K562 (cell line): ENCODE results near the gene MTMR4. TPM values are rescaled to one million over a fixed set of nuclear protein-coding genes. Genes with fewer than 3 reads are reported as not detected.

Experiments
- ATAC-seq: fragments of 200-7000 bp; cut with Tn5 transposase; 3 replicates; pipeline ENCODE4 v1.9.1; 2020; ENCODE audit warnings: moderate library complexity
- BruUV-seq: library from RNA; stranded (reverse); fragments of 400-500 nt; replicated peaks from 2 replicates; lab custom pipeline; 2021; lab: Mats Ljungman, UMichigan
- CTCF ChIA-PET: fragments of 300-600 bp; formaldehyde crosslinking; extraction: SDS; loops from one replicate; lab custom pipeline; 2021; ENCODE audit warnings: low intra/inter-chr PET ratio; lab: Yijun Ruan, JAX
- POLR2A ChIA-PET: fragments of 300-600, 350-650 bp; sonication (Branson Sonifier 250); formaldehyde crosslinking; extraction: SDS; loops from one replicate; lab custom pipeline; 2021; ENCODE audit warnings: antibody characterized with exemption, inconsistent platforms; lab: Yijun Ruan, JAX
- DNase-seq, 4 experiments: peaks; one replicate each; pipeline versions ENCODE4 v3.0.0 to v3.0.0-alpha.2; 2011 to 2018; ENCODE audit warnings: low spot score in 3 of 4, mixed read lengths in 3 of 4; ENCODE audit errors: extremely low read depth in 1 of 4
- FAIRE-seq: peaks from 2 replicates; lab custom pipeline; 2011; peaks lifted over from hg19 to GRCh38; lab: Jason Lieb, UNC
- H2AFZ ChIP-seq: 2 replicates; pipeline ENCODE4 v1.6.0; 2011; ENCODE audit warnings: low read depth, low read length, control low read depth, inconsistent platforms
- H3K27ac ChIP-seq: fragments of 200-600 bp; 3 replicates; pipeline ENCODE4 v1.8.0; 2011; ENCODE audit warnings: low read depth, mild to moderate bottlenecking, control low read depth, inconsistent platforms, low read length, moderate library complexity, mixed read lengths; ENCODE audit errors: extremely low read depth
- H3K27me3 ChIP-seq, 2 experiments: fragments of 300-600 bp in 1 of 2; 2 replicates in 1 of 2; 3 replicates in 1 of 2; pipeline versions ENCODE4 v1.6.0 to v1.8.0; 2011; ENCODE audit warnings: inconsistent platforms in 2 of 2, low read length in 2 of 2, mild to moderate bottlenecking in 1 of 2, mixed read lengths in 1 of 2, moderate library complexity in 1 of 2; ENCODE audit not compliant: control insufficient read depth in 2 of 2, insufficient read depth in 2 of 2
- H3K36me3 ChIP-seq: fragments of 300-600 bp; 3 replicates; pipeline ENCODE4 v1.8.0; 2011; ENCODE audit warnings: mild to moderate bottlenecking, low read length, inconsistent platforms; ENCODE audit not compliant: control insufficient read depth, insufficient read depth
- H3K4me1 ChIP-seq, 2 experiments: fragments of 200-600 bp in 1 of 2; replicated peaks in 1 of 2; 2 replicates in 1 of 2; 3 replicates in 1 of 2; pipeline versions ENCODE4 v1.5.1 to v1.8.0; 2011; ENCODE audit warnings: inconsistent platforms in 2 of 2, low read length in 2 of 2, mild to moderate bottlenecking in 1 of 2, mixed read lengths in 1 of 2, moderate library complexity in 1 of 2; ENCODE audit not compliant: control insufficient read depth in 2 of 2, insufficient read depth in 2 of 2
- H3K4me2 ChIP-seq: 2 replicates; pipeline ENCODE4 v1.6.1; 2011; ENCODE audit warnings: low read length, control low read depth, inconsistent platforms, mixed read lengths; ENCODE audit not compliant: insufficient read depth
- H3K4me3 ChIP-seq: fragments of 200-600 bp; sonication (generic), shearing (Covaris generic); 2 replicates; pipeline ENCODE4 v1.5.1; 2016; ENCODE audit warnings: control low read depth, inconsistent platforms
- H3K79me2 ChIP-seq: fragments of 200-600 bp; 3 replicates; pipeline ENCODE4 v1.8.0; 2011; ENCODE audit warnings: low read length, inconsistent platforms; ENCODE audit not compliant: control insufficient read depth, insufficient read depth
- H3K9ac ChIP-seq, 2 experiments: 2 replicates each; pipeline versions ENCODE4 v1.6.0 to v1.6.1; 2011; ENCODE audit warnings: low read depth in 2 of 2, low read length in 2 of 2, control low read depth in 1 of 2, inconsistent platforms in 1 of 2, mild to moderate bottlenecking in 1 of 2, mixed read lengths in 1 of 2; ENCODE audit not compliant: insufficient read depth in 1 of 2
- H3K9me1 ChIP-seq: one replicate; pipeline ENCODE4 v1.6.0; 2011; ENCODE audit warnings: inconsistent platforms, mild to moderate bottlenecking, low read length, moderate library complexity; ENCODE audit not compliant: control insufficient read depth, insufficient read depth
- H3K9me3 ChIP-seq: replicated peaks from 2 replicates; pipeline ENCODE4 v1.5.1; 2011; ENCODE audit warnings: low read depth, low read length, inconsistent platforms; ENCODE audit not compliant: control insufficient read depth, insufficient read depth
- H4K20me1 ChIP-seq: replicated peaks from 2 replicates; pipeline ENCODE4 v1.6.1; 2011; ENCODE audit warnings: low read length, inconsistent platforms, mixed read lengths; ENCODE audit not compliant: control insufficient read depth, insufficient read depth
- BMI1 ChIP-seq: fragments of 150-350 bp; IDR thresholded peaks from 2 replicates; pipeline ENCODE4 v1.6.1; 2014; ENCODE audit warnings: low read length
- CEBPG ChIP-seq, 3 experiments: fragments of 200-800 bp in 1 of 3; sonication (Bioruptor generic) in 1 of 3; sonication (generic) in 1 of 3; formaldehyde crosslinking in 1 of 3; IDR thresholded peaks in 2 of 3; conservative IDR thresholded peaks in 1 of 3; 2 replicates each; pipeline versions ENCODE4 v1.6.1 to v1.8.0; 2016 to 2022; ENCODE audit warnings: missing compliant biosample characterization in 2 of 3, missing genetic modification characterization in 2 of 3, mild to moderate bottlenecking in 1 of 3, missing genetic modification reagents in 1 of 3
- EGR1 ChIP-seq: fragments of 450-650 bp; conservative IDR thresholded peaks from 2 replicates; pipeline ENCODE4 v1.6.1; 2017; ENCODE audit warnings: mild to moderate bottlenecking
- MYNN ChIP-seq, 2 experiments: sonication (generic); formaldehyde crosslinking in 1 of 2; IDR thresholded peaks; 2 replicates each; pipeline versions ENCODE4 v1.5.0 to v1.6.1; 2016 to 2020; ENCODE audit warnings: antibody characterized with exemption in 1 of 2, missing genetic modification reagents in 1 of 2
- NBN ChIP-seq: fragments of 450-650 bp; IDR thresholded peaks from 2 replicates; pipeline ENCODE4 v1.6.1; 2016; ENCODE audit warnings: low read depth, mild to moderate bottlenecking
- NFIX ChIP-seq: fragments of 250-450 bp; sonication (Bioruptor Pico); IDR thresholded peaks from 2 replicates; pipeline ENCODE4 v1.4.0; 2020; ENCODE audit warnings: low read depth, mild to moderate bottlenecking, moderate library complexity
- PCBP1 ChIP-seq: fragments of 200-400 bp; formaldehyde crosslinking; IDR thresholded peaks from 2 replicates; pipeline ENCODE4 v1.6.1; 2018; ENCODE audit warnings: mild to moderate bottlenecking, low read depth, low read length; ENCODE audit not compliant: poor library complexity, severe bottlenecking
- RFX5 ChIP-seq: IDR thresholded peaks from 2 replicates; pipeline ENCODE4 v1.6.1; 2011; ENCODE audit warnings: low read depth, mild to moderate bottlenecking, improper control_type of control experiment, low read length
- SRSF9 ChIP-seq: fragments of 200-400 bp; formaldehyde crosslinking; IDR thresholded peaks from 2 replicates; pipeline ENCODE4 v1.6.1; 2017; ENCODE audit warnings: low read depth, low read length, borderline replicate concordance
- U2AF2 ChIP-seq: fragments of 200-400 bp; formaldehyde crosslinking; optimal IDR thresholded peaks from 2 replicates; pipeline ENCODE3; 2017; ENCODE audit warnings: low read depth, mild to moderate bottlenecking, low read length
- ZNF589 ChIP-seq: fragments of 200-800 bp; sonication (Bioruptor generic); IDR thresholded peaks from 2 replicates; pipeline ENCODE4 v1.6.1; 2016; ENCODE audit warnings: low read depth, missing genetic modification characterization, missing compliant biosample characterization
- in situ Hi-C: fragments of 300-500 bp; cut with MboI; formaldehyde crosslinking; loops from 4 replicates; pipeline ENCODE4 v1.15.0; 2018; ENCODE audit warnings: inconsistent platforms, mixed read lengths
- intact Hi-C: fragments of 100-400 bp; cut with micrococcal nuclease; formaldehyde crosslinking; loops from 2 replicates; pipeline ENCODE4 v1.14.2; 2022
- polyA plus RNA-seq, 8 experiments: library from polyadenylated mRNA; depleted of rRNA in 4 of 8; stranded (reverse) in 5 of 8; unstranded in 3 of 8; fragments of >200 nt; fragmentation: Nextera tagmentation in 2 of 8; fragmentation: Illumina TruSeq in 1 of 8; extraction: Ambion mirVana in 2 of 8; extraction: Trizol in 1 of 8; gene quantifications; 2 replicates each; pipeline versions ENCODE4 v1.2.1 to v1.2.3, GENCODE V29; 2011 to 2014; ENCODE audit warnings: inconsistent platforms in 1 of 8, missing spikeins in 1 of 8
- total RNA-seq, 7 experiments: library from RNA; depleted of rRNA in 6 of 7; stranded (reverse); fragments of >200 nt in 6 of 7; fragmentation: Illumina TruSeq in 2 of 7; extraction: Trizol in 2 of 7; gene quantifications; 2 replicates each; pipeline versions ENCODE4 v1.2.1 to v1.2.3, GENCODE V29; 2011 to 2021; ENCODE audit warnings: low replicate concordance in 1 of 7
- TF ChIP-seq, protein P1 (sequence below): sonication (generic); formaldehyde crosslinking; IDR thresholded peaks from 2 replicates; pipeline ENCODE4 v1.8.0; 2022; ENCODE audit warnings: missing genetic modification reagents, mild to moderate bottlenecking, borderline replicate concordance
- TF ChIP-seq, protein P2 (sequence below): sonication (generic); formaldehyde crosslinking; IDR thresholded peaks from 2 replicates; pipeline ENCODE4 v1.9.0; 2022; ENCODE audit warnings: mild to moderate bottlenecking, missing genetic modification reagents
- TF ChIP-seq, protein P3 (sequence below): fragments of 200-800 bp; sonication (Bioruptor generic); IDR thresholded peaks from 2 replicates; pipeline ENCODE4 v1.6.1; 2017; ENCODE audit warnings: missing genetic modification characterization, missing compliant biosample characterization
- TF ChIP-seq, protein P4 (sequence below): fragments of 450-650 bp; formaldehyde crosslinking; conservative IDR thresholded peaks from 2 replicates; pipeline ENCODE4 v1.4.0; 2022; ENCODE audit warnings: mild to moderate bottlenecking, missing genetic modification characterization

MTMR4 gene
- total and polyA plus RNA-seq, 9 of the 15 experiments (the other 6 are each of a cell fraction or from before 2014, with no cell fraction given): 8.8 to 45.7 (median 28.7) TPM

DNA sequence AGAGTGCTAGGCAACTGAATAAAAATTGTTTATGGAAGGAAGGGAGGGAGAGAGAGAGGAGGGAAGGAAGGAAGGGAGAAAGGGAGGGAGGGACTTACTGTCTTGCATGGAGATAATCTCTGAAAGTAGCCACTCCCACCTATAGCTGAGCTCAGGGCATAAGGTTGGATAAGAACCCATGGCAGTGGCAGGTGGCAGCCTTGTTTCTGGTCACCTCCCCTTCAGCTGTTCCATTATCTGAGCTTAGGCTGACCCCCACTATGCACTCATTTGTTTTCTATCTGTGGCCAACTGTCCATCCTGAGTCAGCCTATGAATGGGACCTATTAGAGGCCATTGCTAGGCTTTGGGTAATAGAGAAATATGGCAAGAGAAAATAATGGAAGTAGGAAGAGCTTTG is 25.3 kb upstream of the MTMR4 start:
- Histone ChIP-seq H4K20me1 (0 out of 2 replicates have a peak, but pooled peaks cover 3% of the 10 kb centered on the region), H3K4me2 (no peak overlapping the region; the same call in 1 of the 2 replicates), H3K27me3 (peaks cover 29 to 48% of the 10 kb centered on the region in 2 experiments), H3K36me3 (no peaks in the 10 kb centered on the region), H3K9ac (no peak overlapping the region), H2AFZ (no peak overlapping the region), H3K27ac (no peak overlapping the region), H3K79me2 (no peaks in the 10 kb centered on the region), H3K4me3 (no peak overlapping the region), H3K9me3 (no peaks in the 10 kb centered on the region), H3K9me1 (no peaks in the 10 kb centered on the region), H3K4me1 (peaks cover 0 to 22% of the 10 kb centered on the region in 2 experiments; a peak in 4 of 5 replicates)
- ATAC-seq: no peak
- TF ChIP-seq, protein P1, sequence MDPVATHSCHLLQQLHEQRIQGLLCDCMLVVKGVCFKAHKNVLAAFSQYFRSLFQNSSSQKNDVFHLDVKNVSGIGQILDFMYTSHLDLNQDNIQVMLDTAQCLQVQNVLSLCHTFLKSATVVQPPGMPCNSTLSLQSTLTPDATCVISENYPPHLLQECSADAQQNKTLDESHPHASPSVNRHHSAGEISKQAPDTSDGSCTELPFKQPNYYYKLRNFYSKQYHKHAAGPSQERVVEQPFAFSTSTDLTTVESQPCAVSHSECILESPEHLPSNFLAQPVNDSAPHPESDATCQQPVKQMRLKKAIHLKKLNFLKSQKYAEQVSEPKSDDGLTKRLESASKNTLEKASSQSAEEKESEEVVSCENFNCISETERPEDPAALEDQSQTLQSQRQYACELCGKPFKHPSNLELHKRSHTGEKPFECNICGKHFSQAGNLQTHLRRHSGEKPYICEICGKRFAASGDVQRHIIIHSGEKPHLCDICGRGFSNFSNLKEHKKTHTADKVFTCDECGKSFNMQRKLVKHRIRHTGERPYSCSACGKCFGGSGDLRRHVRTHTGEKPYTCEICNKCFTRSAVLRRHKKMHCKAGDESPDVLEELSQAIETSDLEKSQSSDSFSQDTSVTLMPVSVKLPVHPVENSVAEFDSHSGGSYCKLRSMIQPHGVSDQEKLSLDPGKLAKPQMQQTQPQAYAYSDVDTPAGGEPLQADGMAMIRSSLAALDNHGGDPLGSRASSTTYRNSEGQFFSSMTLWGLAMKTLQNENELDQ (CRISPR knock-in tag): no peak
- TF ChIP-seq NFIX (CRISPR knock-in tag) (no peak), PCBP1 (no peak), EGR1 (no peak), NBN (no peak), ZNF589 (no peak), RFX5 (no peak), MYNN (IDR thresholded peaks at IDR 0.05) (no peak), MYNN (CRISPR knock-in tag; IDR thresholded peaks at IDR 0.05) (no peak), SRSF9 (no peak), BMI1 (no peak), U2AF2 (no peak), CEBPG (CRISPR knock-in tag; IDR thresholded peaks at IDR 0.05) (no peak), CEBPG (tag; conservative IDR thresholded peaks at IDR 0.05 in 1 of 2, IDR thresholded peaks at IDR 0.05 in 1 of 2) (no peak)
- TF ChIP-seq, protein P2, sequence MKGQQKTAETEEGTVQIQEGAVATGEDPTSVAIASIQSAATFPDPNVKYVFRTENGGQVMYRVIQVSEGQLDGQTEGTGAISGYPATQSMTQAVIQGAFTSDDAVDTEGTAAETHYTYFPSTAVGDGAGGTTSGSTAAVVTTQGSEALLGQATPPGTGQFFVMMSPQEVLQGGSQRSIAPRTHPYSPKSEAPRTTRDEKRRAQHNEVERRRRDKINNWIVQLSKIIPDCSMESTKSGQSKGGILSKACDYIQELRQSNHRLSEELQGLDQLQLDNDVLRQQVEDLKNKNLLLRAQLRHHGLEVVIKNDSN (CRISPR knock-in tag): no peak
- TF ChIP-seq, protein P3, sequence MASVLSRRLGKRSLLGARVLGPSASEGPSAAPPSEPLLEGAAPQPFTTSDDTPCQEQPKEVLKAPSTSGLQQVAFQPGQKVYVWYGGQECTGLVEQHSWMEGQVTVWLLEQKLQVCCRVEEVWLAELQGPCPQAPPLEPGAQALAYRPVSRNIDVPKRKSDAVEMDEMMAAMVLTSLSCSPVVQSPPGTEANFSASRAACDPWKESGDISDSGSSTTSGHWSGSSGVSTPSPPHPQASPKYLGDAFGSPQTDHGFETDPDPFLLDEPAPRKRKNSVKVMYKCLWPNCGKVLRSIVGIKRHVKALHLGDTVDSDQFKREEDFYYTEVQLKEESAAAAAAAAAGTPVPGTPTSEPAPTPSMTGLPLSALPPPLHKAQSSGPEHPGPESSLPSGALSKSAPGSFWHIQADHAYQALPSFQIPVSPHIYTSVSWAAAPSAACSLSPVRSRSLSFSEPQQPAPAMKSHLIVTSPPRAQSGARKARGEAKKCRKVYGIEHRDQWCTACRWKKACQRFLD (CRISPR knock-in tag): no peak
- TF ChIP-seq, protein P4, sequence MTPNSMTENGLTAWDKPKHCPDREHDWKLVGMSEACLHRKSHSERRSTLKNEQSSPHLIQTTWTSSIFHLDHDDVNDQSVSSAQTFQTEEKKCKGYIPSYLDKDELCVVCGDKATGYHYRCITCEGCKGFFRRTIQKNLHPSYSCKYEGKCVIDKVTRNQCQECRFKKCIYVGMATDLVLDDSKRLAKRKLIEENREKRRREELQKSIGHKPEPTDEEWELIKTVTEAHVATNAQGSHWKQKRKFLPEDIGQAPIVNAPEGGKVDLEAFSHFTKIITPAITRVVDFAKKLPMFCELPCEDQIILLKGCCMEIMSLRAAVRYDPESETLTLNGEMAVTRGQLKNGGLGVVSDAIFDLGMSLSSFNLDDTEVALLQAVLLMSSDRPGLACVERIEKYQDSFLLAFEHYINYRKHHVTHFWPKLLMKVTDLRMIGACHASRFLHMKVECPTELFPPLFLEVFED (CRISPR knock-in tag): no peak
- in situ Hi-C loops (no loop called here), intact Hi-C loops (no loop called here)
- CTCF ChIA-PET: no interaction called here
- no TSS peak for BruUV-seq
- no peak for FAIRE-seq
- POLR2A ChIA-PET: interaction anchor here (1.8 kb wide), 1 partner anchor 91 kb away, joined by 10 read pairs; no protein-coding TSS in a partner anchor
- DNase-seq: no peak
